Peyer's patch (tissue), 4 donors: ENCODE results near the gene SLC35F6.

Experiments
- CTCF ChIP-seq, 6 experiments: fragments of 450-650 bp in 4 of 6; fragments of 200-600 bp in 2 of 6; sonication (generic) in 1 of 6; IDR thresholded peaks; one replicate each; pipeline ENCODE4 v1.5.1; 2017 to 2019; ENCODE audit warnings: antibody characterized with exemption in 6 of 6, mild to moderate bottlenecking in 3 of 6, moderate library complexity in 1 of 6
- POLR2A ChIP-seq, 2 donors: fragments of 450-650 bp; IDR thresholded peaks; one replicate each; pipeline ENCODE4 v1.5.1; 2017; ENCODE audit warnings: antibody characterized with exemption in 2 of 2, mild to moderate bottlenecking in 2 of 2, moderate library complexity in 2 of 2

GRCh38 chr2:26811261-26811660 lies 47.2 kb downstream of the SLC35F6 start:
- no peak for TF ChIP-seq CTCF (IDR thresholded peaks at IDR 0.05)
- TF ChIP-seq POLR2A (IDR thresholded peaks at IDR 0.05): no peak
